ENCODE results near the gene ACOT11. TPM values are rescaled to one million over a fixed set of nuclear protein-coding genes. Genes with fewer than 3 reads are reported as not detected.

Gene ACOT11
- total RNA-seq, 1 donor from 2014 or later = 0.25 TPM

DNA sequence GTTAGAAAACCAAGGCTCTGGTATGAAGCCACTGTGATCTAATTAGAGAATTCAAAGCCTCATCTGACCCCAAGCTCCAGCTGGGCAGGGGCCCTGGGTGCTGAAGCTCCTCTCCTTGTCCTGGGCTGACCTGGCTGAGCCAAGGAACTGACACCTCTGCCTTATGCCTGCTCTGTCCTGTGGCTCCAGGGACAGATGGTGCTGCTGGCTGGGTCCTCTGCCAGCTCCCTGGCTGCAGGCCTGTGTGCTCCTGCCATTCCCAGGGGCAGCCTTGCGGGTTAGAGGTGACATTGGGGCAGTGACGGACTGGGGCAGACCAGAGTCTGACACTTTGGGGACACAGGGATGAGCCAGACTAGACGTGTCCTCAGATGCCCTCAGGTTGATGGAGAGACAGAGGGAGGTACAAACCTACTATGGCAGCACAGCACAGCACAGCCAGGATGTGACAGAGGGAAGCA, 11.8 kb downstream of the ACOT11 start:
- Mint-ChIP-seq H3K27ac (ENCODE audit: unreplicated experiment) (no peak overlapping the region), H3K4me1 (ENCODE audit: low read depth) (peaks cover 8% of the 10 kb centered on the region), H3K36me3 (ENCODE audit: low read depth) (peaks cover 3% of the 10 kb centered on the region), H3K4me3 (ENCODE audit: unreplicated experiment) (no peak overlapping the region), H3K27me3 (ENCODE audit: low read depth) (peaks cover 5% of the 10 kb centered on the region), H3K9me3 (ENCODE audit: low read depth) (peaks cover 9% of the 10 kb centered on the region)
- DNase-seq (ENCODE audit: low spot score) = peak; percentile 40
- TF ChIP-seq, protein P1, sequence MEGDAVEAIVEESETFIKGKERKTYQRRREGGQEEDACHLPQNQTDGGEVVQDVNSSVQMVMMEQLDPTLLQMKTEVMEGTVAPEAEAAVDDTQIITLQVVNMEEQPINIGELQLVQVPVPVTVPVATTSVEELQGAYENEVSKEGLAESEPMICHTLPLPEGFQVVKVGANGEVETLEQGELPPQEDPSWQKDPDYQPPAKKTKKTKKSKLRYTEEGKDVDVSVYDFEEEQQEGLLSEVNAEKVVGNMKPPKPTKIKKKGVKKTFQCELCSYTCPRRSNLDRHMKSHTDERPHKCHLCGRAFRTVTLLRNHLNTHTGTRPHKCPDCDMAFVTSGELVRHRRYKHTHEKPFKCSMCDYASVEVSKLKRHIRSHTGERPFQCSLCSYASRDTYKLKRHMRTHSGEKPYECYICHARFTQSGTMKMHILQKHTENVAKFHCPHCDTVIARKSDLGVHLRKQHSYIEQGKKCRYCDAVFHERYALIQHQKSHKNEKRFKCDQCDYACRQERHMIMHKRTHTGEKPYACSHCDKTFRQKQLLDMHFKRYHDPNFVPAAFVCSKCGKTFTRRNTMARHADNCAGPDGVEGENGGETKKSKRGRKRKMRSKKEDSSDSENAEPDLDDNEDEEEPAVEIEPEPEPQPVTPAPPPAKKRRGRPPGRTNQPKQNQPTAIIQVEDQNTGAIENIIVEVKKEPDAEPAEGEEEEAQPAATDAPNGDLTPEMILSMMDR (IDR thresholded peaks at IDR 0.05) = no peak

DNA sequence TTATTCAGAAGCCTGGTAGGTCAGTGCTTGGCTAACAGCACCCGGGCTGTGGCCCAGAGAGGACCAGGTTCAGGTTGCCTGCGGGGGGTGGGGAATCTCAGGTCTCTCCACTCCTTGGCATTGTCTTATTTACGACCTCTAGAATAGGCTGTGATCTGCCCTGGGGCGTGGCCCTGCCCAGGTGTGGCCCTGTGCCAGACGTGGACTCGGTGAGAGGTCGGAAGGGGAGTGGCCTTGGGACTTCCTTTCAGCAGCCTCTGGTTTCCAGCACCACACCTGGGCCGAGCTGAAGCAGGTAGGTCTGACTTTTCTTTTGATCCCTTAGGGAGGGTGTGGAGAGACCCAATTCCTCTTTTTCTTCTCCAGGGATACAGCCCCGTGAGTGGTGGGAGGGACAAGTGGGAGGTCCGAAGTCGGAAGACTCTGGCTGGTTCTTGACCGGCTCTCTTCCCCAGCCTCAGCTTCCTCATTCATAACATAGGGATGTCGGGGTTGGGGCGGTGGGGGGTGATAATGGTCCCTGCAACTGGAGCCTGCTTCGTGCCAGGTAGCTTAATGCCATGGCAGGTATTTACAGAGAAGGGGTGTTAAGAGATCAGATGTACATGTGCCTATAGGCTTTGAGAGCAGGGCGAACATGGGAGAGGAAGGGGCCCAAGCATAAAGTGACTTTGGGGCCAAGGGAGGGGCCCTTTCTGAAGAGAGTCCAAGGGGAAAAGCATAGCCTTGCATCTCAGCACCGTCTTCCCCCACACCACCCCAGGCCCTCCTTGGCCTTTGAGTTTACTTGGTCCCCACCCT, 16.5 kb downstream of the ACOT11 start:
- TF ChIP-seq, protein P1 (IDR thresholded peaks at IDR 0.05) = no peak
- Mint-ChIP-seq H3K27ac (ENCODE audit: unreplicated experiment) (no peak overlapping the region), H3K9me3 (ENCODE audit: low read depth) (no peaks in the 10 kb centered on the region), H3K4me3 (ENCODE audit: unreplicated experiment) (no peak overlapping the region), H3K36me3 (ENCODE audit: low read depth) (no peaks in the 10 kb centered on the region), H3K27me3 (ENCODE audit: low read depth) (peaks cover 3% of the 10 kb centered on the region), H3K4me1 (ENCODE audit: low read depth) (peaks cover 5% of the 10 kb centered on the region)
- no peak for DNase-seq (ENCODE audit: low spot score)

DNA sequence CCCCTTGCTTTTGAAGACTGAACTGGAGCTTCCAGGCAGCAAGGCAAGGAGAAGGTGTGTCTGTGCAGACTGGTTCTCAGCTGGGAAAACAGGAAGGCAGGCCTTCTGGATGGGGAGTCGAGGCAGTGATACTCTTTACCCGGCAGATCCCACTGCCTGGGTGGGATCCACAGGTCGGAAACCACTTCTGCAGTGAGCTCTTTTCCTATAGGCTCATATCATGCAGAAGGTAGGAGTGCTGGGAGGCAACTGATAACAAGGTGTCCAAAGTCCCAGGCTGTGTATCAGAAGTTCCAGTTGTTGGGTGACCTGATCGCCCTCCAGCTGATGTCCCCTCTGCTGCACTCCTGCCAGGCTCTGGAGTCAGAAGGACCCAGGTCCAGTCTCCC, 17.1 kb downstream of the ACOT11 start:
- no peaks in the 10 kb centered on the region for H3K27me3 Mint-ChIP-seq (ENCODE audit: low read depth)
- no peak overlapping the region for H3K27ac Mint-ChIP-seq (ENCODE audit: unreplicated experiment)
- no peak overlapping the region for H3K4me3 Mint-ChIP-seq (ENCODE audit: unreplicated experiment)
- no peaks in the 10 kb centered on the region for H3K9me3 Mint-ChIP-seq (ENCODE audit: low read depth)
- TF ChIP-seq, protein P1 (IDR thresholded peaks at IDR 0.05) = no peak
- H3K36me3 Mint-ChIP-seq (ENCODE audit: low read depth) = no peaks in the 10 kb centered on the region
- no peak for DNase-seq (ENCODE audit: low spot score)
- peaks cover 10% of the 10 kb centered on the region for H3K4me1 Mint-ChIP-seq (ENCODE audit: low read depth)

DNA sequence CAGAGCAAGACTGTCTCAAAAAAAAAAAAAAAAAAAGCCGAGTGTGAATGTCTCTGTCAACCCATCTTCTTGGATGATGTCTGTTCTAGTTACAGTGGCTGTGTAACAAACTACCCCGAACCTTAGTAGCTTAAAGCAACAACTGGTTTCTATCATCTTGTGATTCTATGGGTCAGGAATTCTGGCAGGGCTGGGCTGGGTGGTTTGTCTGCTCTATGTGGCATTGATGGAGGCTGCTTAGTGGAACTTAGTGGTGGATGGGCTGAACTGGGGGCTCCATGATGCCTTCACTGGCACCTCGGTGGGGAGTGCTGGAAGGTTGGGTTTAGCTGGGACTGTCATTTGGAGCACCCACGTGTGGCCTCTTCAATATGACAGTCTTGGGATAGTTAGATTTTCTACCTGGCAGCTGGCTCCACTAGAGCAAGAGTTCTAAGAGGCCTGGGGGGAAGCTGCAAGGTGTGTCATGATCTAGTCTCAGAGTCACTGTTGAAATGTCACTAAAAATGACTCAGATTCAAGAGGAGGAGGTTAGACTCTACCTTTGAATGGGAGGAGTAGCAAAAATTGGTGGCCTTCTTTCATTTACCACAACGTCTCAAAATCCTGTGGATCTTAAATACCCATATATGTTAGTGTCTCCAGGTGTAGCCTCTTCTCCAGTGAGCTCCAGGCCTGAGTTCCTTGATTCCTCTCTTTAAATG, 18.6 kb downstream of the ACOT11 start:
- no peaks in the 10 kb centered on the region for H3K27me3 Mint-ChIP-seq (ENCODE audit: low read depth)
- DNase-seq (ENCODE audit: low spot score) = no peak
- TF ChIP-seq, protein P1 (IDR thresholded peaks at IDR 0.05) = no peak
- H3K36me3 Mint-ChIP-seq (ENCODE audit: low read depth) = no peaks in the 10 kb centered on the region
- no peak overlapping the region for H3K27ac Mint-ChIP-seq (ENCODE audit: unreplicated experiment)
- no peak overlapping the region for H3K4me3 Mint-ChIP-seq (ENCODE audit: unreplicated experiment)
- H3K4me1 Mint-ChIP-seq (ENCODE audit: low read depth) = peaks cover 16% of the 10 kb centered on the region
- no peaks in the 10 kb centered on the region for H3K9me3 Mint-ChIP-seq (ENCODE audit: low read depth)

DNA sequence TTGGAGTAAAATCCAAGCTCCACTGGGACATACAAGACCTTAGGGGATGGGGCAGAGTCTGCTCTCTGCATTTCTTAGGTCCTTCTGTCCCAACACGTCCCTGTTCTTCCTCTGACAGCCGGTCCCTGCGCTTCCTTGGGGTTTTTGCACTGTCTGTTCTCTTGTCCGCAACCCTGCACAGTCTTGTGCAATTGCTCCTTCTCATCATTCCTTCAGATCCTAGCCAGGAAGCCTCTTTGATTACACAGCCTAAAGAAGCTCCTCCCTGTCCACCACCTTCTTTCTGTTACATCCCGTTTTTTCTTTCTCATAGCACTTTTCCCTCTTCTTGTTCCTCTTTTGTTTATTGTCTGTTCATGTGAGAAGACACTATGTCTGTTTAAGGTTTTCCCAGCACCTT, 19.9 kb downstream of the ACOT11 start:
- H3K4me3 Mint-ChIP-seq (ENCODE audit: unreplicated experiment) = no peak overlapping the region
- peaks cover 27% of the 10 kb centered on the region for H3K4me1 Mint-ChIP-seq (ENCODE audit: low read depth)
- H3K9me3 Mint-ChIP-seq (ENCODE audit: low read depth) = no peaks in the 10 kb centered on the region
- TF ChIP-seq, protein P1 (IDR thresholded peaks at IDR 0.05) = no peak
- no peak overlapping the region for H3K27ac Mint-ChIP-seq (ENCODE audit: unreplicated experiment)
- no peaks in the 10 kb centered on the region for H3K36me3 Mint-ChIP-seq (ENCODE audit: low read depth)
- no peak for DNase-seq (ENCODE audit: low spot score)
- no peaks in the 10 kb centered on the region for H3K27me3 Mint-ChIP-seq (ENCODE audit: low read depth)
